ENCODE results near the gene C19orf38. TPM values are rescaled to one million over a fixed set of nuclear protein-coding genes. Genes with fewer than 3 reads are reported as not detected.
A peak's percentile ranks its signal among the peaks of the same experiment; 100 is the strongest.
"Not testable (repeated sequence)": the region's sequence is repeated elsewhere in the genome, so short reads cannot be mapped to it uniquely, and the experiment has no call there.

C19orf38 gene
- total RNA-seq, 4 donors from 2014 or later, result 0.42 to 0.91 TPM; not detected in 2

- TF ChIP-seq, protein P1, sequence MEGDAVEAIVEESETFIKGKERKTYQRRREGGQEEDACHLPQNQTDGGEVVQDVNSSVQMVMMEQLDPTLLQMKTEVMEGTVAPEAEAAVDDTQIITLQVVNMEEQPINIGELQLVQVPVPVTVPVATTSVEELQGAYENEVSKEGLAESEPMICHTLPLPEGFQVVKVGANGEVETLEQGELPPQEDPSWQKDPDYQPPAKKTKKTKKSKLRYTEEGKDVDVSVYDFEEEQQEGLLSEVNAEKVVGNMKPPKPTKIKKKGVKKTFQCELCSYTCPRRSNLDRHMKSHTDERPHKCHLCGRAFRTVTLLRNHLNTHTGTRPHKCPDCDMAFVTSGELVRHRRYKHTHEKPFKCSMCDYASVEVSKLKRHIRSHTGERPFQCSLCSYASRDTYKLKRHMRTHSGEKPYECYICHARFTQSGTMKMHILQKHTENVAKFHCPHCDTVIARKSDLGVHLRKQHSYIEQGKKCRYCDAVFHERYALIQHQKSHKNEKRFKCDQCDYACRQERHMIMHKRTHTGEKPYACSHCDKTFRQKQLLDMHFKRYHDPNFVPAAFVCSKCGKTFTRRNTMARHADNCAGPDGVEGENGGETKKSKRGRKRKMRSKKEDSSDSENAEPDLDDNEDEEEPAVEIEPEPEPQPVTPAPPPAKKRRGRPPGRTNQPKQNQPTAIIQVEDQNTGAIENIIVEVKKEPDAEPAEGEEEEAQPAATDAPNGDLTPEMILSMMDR (IDR thresholded peaks at IDR 0.05), result no peak
- TF ChIP-seq POLR2A (IDR thresholded peaks at IDR 0.05), result no peak
- WGBS, 2 donors, result 77 to 79% methylated on average over 28 of the region's 28 CpGs
- no peak for DNase-seq (ENCODE audit: low spot score in 2 of 2)
- intact Hi-C loops (cut with DNase I; ENCODE audit: low total_unique reads), result no loop called here
- H3K4me3 ChIP-seq (ENCODE audit: low read depth, poor library complexity, severe bottlenecking), result no peak overlapping the region
Measured at GRCh38 chr19:10831987-10832938, 16.0 kb upstream of the C19orf38 start.

- intact Hi-C loops (cut with DNase I; ENCODE audit: low total_unique reads), result no loop called here
- TF ChIP-seq, protein P1 (IDR thresholded peaks at IDR 0.05), result no peak
- TF ChIP-seq POLR2A (IDR thresholded peaks at IDR 0.05), result no peak
- DNase-seq (ENCODE audit: low spot score in 2 of 2), result no peak
- no peak overlapping the region for H3K4me3 ChIP-seq (ENCODE audit: low read depth, poor library complexity, severe bottlenecking)
- 84 to 85% methylated on average over 15 to 20 of the region's 20 CpGs for WGBS, 2 donors
Measured at GRCh38 chr19:10832939-10833296, 15.3 kb upstream of the C19orf38 start.

- TF ChIP-seq, protein P1 (IDR thresholded peaks at IDR 0.05), result no peak
- TF ChIP-seq POLR2A (IDR thresholded peaks at IDR 0.05), result no peak
- intact Hi-C loops (cut with DNase I; ENCODE audit: low total_unique reads), result no loop called here
- WGBS, 2 donors, result 24 to 39% methylated on average over 19 to 32 of the region's 32 CpGs
- H3K4me3 ChIP-seq (ENCODE audit: low read depth, poor library complexity, severe bottlenecking), result peak overlapping the region; percentile 10
- peak in 1 of 2 donors; percentile 89 for DNase-seq (ENCODE audit: low spot score in 2 of 2)
Measured at GRCh38 chr19:10835089-10835753, 13.0 kb upstream of the C19orf38 start.

GRCh38 chr19:10835754-10836478 is 12.3 kb upstream of the C19orf38 start, which contains the start of gene TMED1:
Gene TMED1 (minus strand): TSS chr19:10836212. CDS start chr19:10836191, 21 bp downstream.
- WGBS, 2 donors, result 1 to 2% methylated on average over 47 to 48 of the region's 50 CpGs
- peak; percentile 100 for DNase-seq (ENCODE audit: low spot score in 2 of 2)
- no peak for TF ChIP-seq POLR2A (IDR thresholded peaks at IDR 0.05)
- TF ChIP-seq, protein P1 (IDR thresholded peaks at IDR 0.05), result no peak
- intact Hi-C loops (cut with DNase I; ENCODE audit: low total_unique reads), result no loop called here
- H3K4me3 ChIP-seq (ENCODE audit: low read depth, poor library complexity, severe bottlenecking), result peak within 1 kb of the TSS; percentile 64

GRCh38 chr19:10836479-10837330 is 11.5 kb upstream of the C19orf38 start:
- DNase-seq (ENCODE audit: low spot score in 2 of 2), result peak; percentile 75 to 96
- intact Hi-C loops (cut with DNase I; ENCODE audit: low total_unique reads), result no loop called here
- TF ChIP-seq, protein P1 (IDR thresholded peaks at IDR 0.05), result no peak
- no peak for TF ChIP-seq POLR2A (IDR thresholded peaks at IDR 0.05)
- 38 to 39% methylated on average over 36 to 38 of the region's 38 CpGs for WGBS, 2 donors
- H3K4me3 ChIP-seq (ENCODE audit: low read depth, poor library complexity, severe bottlenecking), result peak overlapping the region; percentile 64

DNA sequence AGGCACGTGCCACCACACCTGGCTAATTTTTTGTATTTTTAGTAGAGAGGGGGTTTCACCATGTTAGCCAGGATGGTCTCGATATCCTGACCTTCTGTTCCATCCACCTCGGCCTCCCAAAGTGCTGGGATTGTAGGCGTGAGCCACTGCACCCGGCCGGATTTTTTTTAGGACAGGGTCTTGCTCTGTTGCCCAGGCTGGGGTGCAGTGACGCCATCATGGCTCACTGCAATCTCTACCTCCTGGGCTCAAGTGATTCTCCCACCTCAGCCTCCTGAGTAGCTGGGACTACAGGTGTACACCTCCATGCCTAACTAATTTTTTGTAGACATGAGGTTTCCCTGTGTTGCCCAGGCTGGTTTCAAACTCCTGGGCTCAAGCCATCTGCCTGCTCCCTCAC is 10.6 kb upstream of the C19orf38 start:
- H3K4me3 ChIP-seq (ENCODE audit: low read depth, poor library complexity, severe bottlenecking); intact Hi-C loops (cut with DNase I; ENCODE audit: low total_unique reads); DNase-seq (ENCODE audit: low spot score in 2 of 2): not testable (repeated sequence)
- 93 to 96% methylated on average over 7 of the region's 7 CpGs for WGBS, 2 donors

Measured in lower leg skin (tissue), 4 donors.